ENCODE measurements around the gene CYP26A1. TPM values are rescaled to one million over a fixed set of nuclear protein-coding genes. Genes with fewer than 3 reads are reported as not detected.

Gene CYP26A1
- not detected for total RNA-seq
- 0 reads per million in 2 donors for total RNA-seq

- H3K27ac Mint-ChIP-seq = no peak within 1 kb of the TSS
- peak; percentile 16 for ATAC-seq
- peak within 1 kb of the TSS; percentile 84 for H3K4me3 Mint-ChIP-seq
- H3K9me3 ChIP-seq (ENCODE audit: control insufficient read depth, low read length, poor library complexity, severe bottlenecking) = no peaks in the 10 kb centered on the region
- peaks cover 77% of the 10 kb centered on the region for H3K27me3 Mint-ChIP-seq
- H3K4me1 Mint-ChIP-seq = peaks cover 25% of the 10 kb centered on the region
- H3K36me3 Mint-ChIP-seq (ENCODE audit: low read depth) = peaks cover 5% of the 10 kb centered on the region
- DNase-seq = no peak
These were observed at the start of gene CYP26A1 for GRCh38 chr10:93073539-93074146. Gene CYP26A1, plus strand, starts transcription at chr10:93073893. Its CDS starts 42 bp downstream, at chr10:93073935.

DNA sequence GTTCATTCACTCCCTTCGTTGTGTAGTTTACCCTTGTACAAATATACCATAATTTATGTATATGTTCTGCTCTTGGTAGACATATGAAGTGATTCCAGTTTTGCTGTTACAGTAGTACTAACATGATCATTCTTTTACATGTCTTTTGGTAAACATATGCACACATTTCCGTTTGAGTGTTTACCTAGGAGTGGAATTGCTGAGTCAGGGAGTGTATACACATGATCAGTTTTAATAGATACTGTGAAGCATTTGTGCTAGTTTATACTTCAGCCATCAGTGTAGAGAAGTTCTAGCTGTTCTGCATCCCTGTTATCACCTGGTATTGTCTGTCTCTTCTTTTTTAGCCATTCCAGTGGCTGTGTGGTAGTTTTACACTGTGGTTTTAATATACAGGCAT is 47.6 kb upstream of the CYP26A1 start:
- no peak overlapping the region for H3K4me3 Mint-ChIP-seq
- no peaks in the 10 kb centered on the region for H3K9me3 ChIP-seq (ENCODE audit: control insufficient read depth, low read length, poor library complexity, severe bottlenecking)
- no peak for ATAC-seq
- H3K27ac Mint-ChIP-seq = no peak overlapping the region
- H3K4me1 Mint-ChIP-seq = no peaks in the 10 kb centered on the region
- peaks cover 10% of the 10 kb centered on the region for H3K36me3 Mint-ChIP-seq (ENCODE audit: low read depth)
- no peaks in the 10 kb centered on the region for H3K27me3 Mint-ChIP-seq
- no peak for DNase-seq

DNA sequence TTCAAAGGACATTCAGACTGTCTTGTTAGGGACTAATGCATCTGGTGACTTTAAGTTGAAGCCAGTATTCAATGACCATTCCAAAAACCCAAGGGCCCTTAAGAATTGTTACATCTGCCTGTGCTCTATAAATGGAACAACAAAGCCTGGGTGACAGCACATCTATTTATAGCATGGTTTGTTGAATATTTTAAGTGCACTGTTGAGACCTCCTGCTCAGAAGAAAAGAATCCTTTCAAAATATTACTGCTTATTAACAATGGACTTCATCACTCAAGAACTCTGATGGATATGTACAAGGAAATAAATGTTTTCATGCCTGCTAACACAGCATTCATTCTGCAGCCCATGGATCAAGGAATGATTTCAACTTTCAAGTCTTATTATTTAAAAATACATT is 46.2 kb upstream of the CYP26A1 start:
- no peak for ATAC-seq
- H3K9me3 ChIP-seq (ENCODE audit: control insufficient read depth, low read length, poor library complexity, severe bottlenecking) = no peaks in the 10 kb centered on the region
- no peak overlapping the region for H3K27ac Mint-ChIP-seq
- no peaks in the 10 kb centered on the region for H3K4me1 Mint-ChIP-seq
- DNase-seq = no peak
- H3K27me3 Mint-ChIP-seq = no peaks in the 10 kb centered on the region
- H3K36me3 Mint-ChIP-seq (ENCODE audit: low read depth) = peaks cover 9% of the 10 kb centered on the region
- H3K4me3 Mint-ChIP-seq = no peak overlapping the region

DNA sequence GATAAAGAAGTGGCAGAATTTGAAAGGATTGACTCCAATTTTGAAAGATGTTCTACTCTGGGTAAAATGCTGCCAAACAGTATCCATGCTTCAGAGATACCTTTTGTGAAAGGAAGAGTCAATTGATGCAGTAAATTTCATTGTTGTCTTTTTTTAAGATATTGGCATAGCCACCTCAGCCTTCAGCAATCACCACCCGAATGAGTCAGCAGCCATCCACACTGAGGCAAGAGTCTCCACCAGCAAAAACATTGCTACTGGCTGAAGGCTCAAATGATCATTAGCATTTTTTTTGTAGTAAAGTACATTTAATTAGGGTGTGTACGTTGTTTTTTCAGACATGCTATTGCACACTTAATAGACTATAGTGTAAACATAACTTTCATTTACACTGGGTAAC is 44.8 kb upstream of the CYP26A1 start:
- no peaks in the 10 kb centered on the region for H3K9me3 ChIP-seq (ENCODE audit: control insufficient read depth, low read length, poor library complexity, severe bottlenecking)
- ATAC-seq (no peak), DNase-seq (no peak)
- peaks cover 9% of the 10 kb centered on the region for H3K36me3 Mint-ChIP-seq (ENCODE audit: low read depth)
- no peak overlapping the region for H3K27ac Mint-ChIP-seq
- no peaks in the 10 kb centered on the region for H3K27me3 Mint-ChIP-seq
- peaks cover 5% of the 10 kb centered on the region for H3K4me1 Mint-ChIP-seq
- no peak overlapping the region for H3K4me3 Mint-ChIP-seq

- ATAC-seq (no peak), DNase-seq (no peak)
- Mint-ChIP-seq H3K36me3 (ENCODE audit: low read depth) (peaks cover 9% of the 10 kb centered on the region), H3K27ac (no peak overlapping the region), H3K4me3 (no peak overlapping the region), H3K4me1 (peaks cover 5% of the 10 kb centered on the region), H3K27me3 (no peaks in the 10 kb centered on the region)
- no peaks in the 10 kb centered on the region for H3K9me3 ChIP-seq (ENCODE audit: control insufficient read depth, low read length, poor library complexity, severe bottlenecking)
These were observed 43.3 kb upstream of the CYP26A1 start for GRCh38 chr10:93030409-93030808.

- Mint-ChIP-seq H3K4me1 (peaks cover 5% of the 10 kb centered on the region), H3K27me3 (no peaks in the 10 kb centered on the region), H3K27ac (peak overlapping the region; percentile 59), H3K36me3 (ENCODE audit: low read depth) (no peaks in the 10 kb centered on the region), H3K4me3 (no peak overlapping the region)
- DNase-seq (no peak), ATAC-seq (no peak)
- no peaks in the 10 kb centered on the region for H3K9me3 ChIP-seq (ENCODE audit: control insufficient read depth, low read length, poor library complexity, severe bottlenecking)
These were observed 41.4 kb upstream of the CYP26A1 start for GRCh38 chr10:93032105-93032808.

GRCh38 chr10:93032809-93033137 is 40.9 kb upstream of the CYP26A1 start:
- DNase-seq (no peak), ATAC-seq (no peak)
- Mint-ChIP-seq H3K36me3 (ENCODE audit: low read depth) (no peaks in the 10 kb centered on the region), H3K27me3 (no peaks in the 10 kb centered on the region), H3K4me3 (no peak overlapping the region), H3K4me1 (peaks cover 5% of the 10 kb centered on the region), H3K27ac (no peak overlapping the region)
- no peaks in the 10 kb centered on the region for H3K9me3 ChIP-seq (ENCODE audit: control insufficient read depth, low read length, poor library complexity, severe bottlenecking)

- H3K27ac Mint-ChIP-seq = no peak overlapping the region
- ATAC-seq = no peak
- H3K36me3 Mint-ChIP-seq (ENCODE audit: low read depth) = no peaks in the 10 kb centered on the region
These were observed 39.3 kb upstream of the CYP26A1 start for GRCh38 chr10:93034426-93034825.

GRCh38 chr10:93039110-93039509 is 34.6 kb upstream of the CYP26A1 start:
- no peaks in the 10 kb centered on the region for H3K27me3 Mint-ChIP-seq
- peaks cover 17% of the 10 kb centered on the region for H3K36me3 Mint-ChIP-seq (ENCODE audit: low read depth)
- no peak overlapping the region for H3K27ac Mint-ChIP-seq
- H3K4me3 Mint-ChIP-seq = no peak overlapping the region
- no peaks in the 10 kb centered on the region for H3K9me3 ChIP-seq (ENCODE audit: control insufficient read depth, low read length, poor library complexity, severe bottlenecking)
- H3K4me1 Mint-ChIP-seq = peaks cover 8% of the 10 kb centered on the region
- no peak for ATAC-seq
- DNase-seq = no peak

More at GRCh38 chr10:93034426-93034825, 39.3 kb upstream of the CYP26A1 start:
- no peaks in the 10 kb centered on the region for H3K9me3 ChIP-seq (ENCODE audit: control insufficient read depth, low read length, poor library complexity, severe bottlenecking)
- no peak overlapping the region for H3K4me3 Mint-ChIP-seq
- peaks cover 5% of the 10 kb centered on the region for H3K4me1 Mint-ChIP-seq
- H3K27me3 Mint-ChIP-seq = no peaks in the 10 kb centered on the region
- DNase-seq = no peak

DNA sequence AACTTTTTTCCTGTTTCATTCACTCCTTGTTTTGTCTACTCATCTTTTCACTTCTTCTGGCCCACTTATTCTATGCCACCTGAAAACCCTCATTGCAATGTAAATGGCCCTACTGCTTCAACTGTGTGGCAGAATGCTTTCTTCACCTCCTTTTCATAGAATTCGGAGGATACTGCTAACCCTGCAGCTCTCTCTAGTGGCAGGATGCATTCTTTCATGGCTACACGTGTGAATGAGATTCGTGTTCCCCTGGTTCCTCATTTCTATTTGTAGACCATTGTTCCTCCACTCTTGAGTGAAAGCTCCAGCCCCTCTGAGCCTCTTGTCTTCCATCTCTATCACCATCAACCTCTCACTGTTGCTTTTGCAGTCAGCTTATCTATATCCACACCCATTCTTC is 34.0 kb upstream of the CYP26A1 start:
- Mint-ChIP-seq H3K36me3 (ENCODE audit: low read depth) (peaks cover 17% of the 10 kb centered on the region), H3K27ac (no peak overlapping the region), H3K4me1 (peaks cover 8% of the 10 kb centered on the region), H3K4me3 (peak overlapping the region; percentile 10), H3K27me3 (no peaks in the 10 kb centered on the region)
- DNase-seq (no peak), ATAC-seq (no peak)
- no peaks in the 10 kb centered on the region for H3K9me3 ChIP-seq (ENCODE audit: control insufficient read depth, low read length, poor library complexity, severe bottlenecking)

DNA sequence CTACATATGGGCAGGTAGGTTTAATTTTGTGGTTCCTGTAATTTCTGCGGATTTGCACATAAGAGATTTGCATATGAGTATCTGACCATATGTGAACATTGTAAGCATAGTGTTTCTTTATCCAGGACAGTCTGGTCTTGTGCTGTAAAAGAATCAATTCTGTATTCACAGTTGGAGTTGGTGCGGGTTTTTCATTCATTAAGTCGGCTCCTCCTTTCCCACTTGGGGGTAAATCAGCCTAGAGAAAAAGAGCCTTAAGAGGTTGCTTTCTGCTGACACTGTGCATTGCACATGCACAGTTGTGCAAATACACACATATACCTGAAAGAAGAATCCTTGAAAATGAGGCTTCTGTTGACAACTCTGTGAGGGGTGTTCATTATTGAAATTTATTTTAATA is 19.2 kb upstream of the CYP26A1 start:
- no peak overlapping the region for H3K4me3 Mint-ChIP-seq
- no peak overlapping the region for H3K27ac Mint-ChIP-seq
- ATAC-seq (no peak), DNase-seq (no peak)
- peaks cover under 1% of the 10 kb centered on the region for H3K27me3 Mint-ChIP-seq
- peaks cover 4% of the 10 kb centered on the region for H3K36me3 Mint-ChIP-seq (ENCODE audit: low read depth)
- no peaks in the 10 kb centered on the region for H3K9me3 ChIP-seq (ENCODE audit: control insufficient read depth, low read length, poor library complexity, severe bottlenecking)
- no peaks in the 10 kb centered on the region for H3K4me1 Mint-ChIP-seq

GRCh38 chr10:93058139-93058538 is 15.6 kb upstream of the CYP26A1 start:
- no peak for DNase-seq
- no peak overlapping the region for H3K4me3 Mint-ChIP-seq
- peaks cover 13% of the 10 kb centered on the region for H3K4me1 Mint-ChIP-seq
- no peak overlapping the region for H3K27ac Mint-ChIP-seq
- no peak for ATAC-seq
- peaks cover 8% of the 10 kb centered on the region for H3K36me3 Mint-ChIP-seq (ENCODE audit: low read depth)
- peaks cover 19% of the 10 kb centered on the region for H3K27me3 Mint-ChIP-seq
- H3K9me3 ChIP-seq (ENCODE audit: control insufficient read depth, low read length, poor library complexity, severe bottlenecking) = no peaks in the 10 kb centered on the region

DNA sequence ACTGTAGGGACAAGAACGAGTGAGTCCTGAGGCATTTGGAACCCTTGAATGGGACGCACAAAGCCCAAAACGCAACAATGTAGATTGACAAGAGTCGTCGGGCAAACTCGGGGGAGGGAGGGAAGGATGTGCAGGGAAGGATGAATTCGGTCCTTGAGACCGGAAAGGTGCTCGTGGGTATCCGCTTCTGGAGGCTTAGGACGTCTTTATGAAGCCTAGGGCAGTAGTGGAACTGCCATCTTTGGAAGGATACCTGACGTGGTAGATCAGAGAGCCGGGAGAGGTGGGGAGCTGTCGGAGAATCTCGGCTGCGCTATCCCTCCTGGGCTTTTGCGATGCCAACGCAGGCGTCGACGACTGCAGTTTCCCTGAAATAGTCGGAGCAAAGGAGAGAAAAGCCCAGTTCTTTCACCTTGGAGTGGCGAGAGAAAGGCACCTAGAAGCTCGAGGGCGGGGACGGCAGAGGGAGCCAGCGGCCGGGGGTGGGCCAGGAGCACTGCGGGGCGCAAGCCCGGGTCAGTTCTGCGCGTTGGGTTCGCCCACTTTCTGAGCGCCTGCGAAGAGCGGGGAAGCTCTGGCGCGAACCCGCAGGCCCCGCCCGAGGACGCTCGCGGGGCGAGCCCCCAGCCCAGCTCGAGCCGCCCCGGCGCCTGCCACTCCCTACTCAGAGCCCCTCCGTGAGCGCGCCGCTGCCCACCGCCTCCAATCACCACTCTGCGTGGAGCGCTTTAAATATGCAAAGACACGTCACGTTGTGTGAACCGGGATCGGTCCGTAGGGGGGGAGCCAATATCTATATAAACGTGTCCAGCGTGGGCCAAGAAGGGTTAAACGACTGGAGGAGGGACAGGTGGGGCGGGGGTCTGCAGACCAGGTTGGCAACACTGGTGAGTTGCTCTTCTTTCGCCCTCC is 13.5 kb upstream of the CYP26A1 start, which contains the start of gene CYP26C1:
Gene CYP26C1, plus strand, starts transcription at position 824 of the 912 bp plus-strand sequence. CDS start 466 bp downstream, outside the sequence.
- peaks cover 16% of the 10 kb centered on the region for H3K4me1 Mint-ChIP-seq
- peaks cover 11% of the 10 kb centered on the region for H3K36me3 Mint-ChIP-seq (ENCODE audit: low read depth)
- peak within 1 kb of the TSS; percentile 84 for H3K4me3 Mint-ChIP-seq
- H3K27ac Mint-ChIP-seq = no peak within 1 kb of the TSS
- ATAC-seq (no peak), DNase-seq (no peak)
- H3K27me3 Mint-ChIP-seq = peaks cover 37% of the 10 kb centered on the region
- H3K9me3 ChIP-seq (ENCODE audit: control insufficient read depth, low read length, poor library complexity, severe bottlenecking) = no peaks in the 10 kb centered on the region
